ENCODE data around the gene NPR2. TPM values are rescaled to one million over a fixed set of nuclear protein-coding genes. Genes with fewer than 3 reads are reported as not detected.

Gene NPR2
- total RNA-seq, 1 experiment from 2014 or later = 12.5 TPM

- Mint-ChIP-seq H3K4me3 (no peak overlapping the region), H3K36me3 (ENCODE audit: insufficient read depth in 1 of 3, low read depth in 3 of 3) (no peaks in the 10 kb centered on the region), H3K27ac (no peak overlapping the region), H3K27me3 (ENCODE audit: low read depth) (peaks cover 33% of the 10 kb centered on the region), H3K4me1 (peaks cover 6% of the 10 kb centered on the region in 2 experiments), H3K9me3 (no peaks in the 10 kb centered on the region)
- no peaks in the 10 kb centered on the region for H3K23me2 ChIP-seq (ENCODE audit: insufficient read length, low read depth, low read length, poor library complexity, severe bottlenecking)
- H4K91ac ChIP-seq (ENCODE audit: insufficient read length, low read depth, low read length) = no peak overlapping the region
- no peaks in the 10 kb centered on the region for H3K27me3 ChIP-seq (ENCODE audit: insufficient read depth, low read length)
- H2BK20ac ChIP-seq (ENCODE audit: low read depth, low read length, poor library complexity, severe bottlenecking) = no peak overlapping the region
- no peak overlapping the region for H2BK12ac ChIP-seq (ENCODE audit: insufficient read length, low read depth, low read length)
- no peak overlapping the region for H3K9ac ChIP-seq (ENCODE audit: extremely low read depth, insufficient read length, low read length)
- no peak overlapping the region for H3T11ph ChIP-seq (ENCODE audit: low read length)
- no peak overlapping the region for H3K56ac ChIP-seq (ENCODE audit: insufficient read length, low read depth, low read length)
- H3K27ac ChIP-seq (ENCODE audit: insufficient read length, low read depth, low read length) = no peak overlapping the region
- H3K4ac ChIP-seq (ENCODE audit: low read depth, low read length) = no peak overlapping the region
- no peak overlapping the region for H2BK5ac ChIP-seq (ENCODE audit: insufficient read length, low read length)
- H2BK15ac ChIP-seq (ENCODE audit: low read depth, low read length) = no peak overlapping the region
- TF ChIP-seq CTCF (conservative IDR thresholded peaks at IDR 0.05) = no peak
- no peak overlapping the region for H3K23ac ChIP-seq (ENCODE audit: insufficient read length, low read depth, low read length)
- H3K9me3 ChIP-seq (ENCODE audit: control insufficient read depth, low read depth, low read length) = no peaks in the 10 kb centered on the region
- H3K79me2 ChIP-seq (ENCODE audit: insufficient read depth, low read length) = no peaks in the 10 kb centered on the region
- WGBS (ENCODE audit: extremely low coverage, insufficient read length, low lambda C conversion rate) = no CpG with 5 or more reads among the region's 5 CpGs
- no peaks in the 10 kb centered on the region for H4K20me1 ChIP-seq (ENCODE audit: control insufficient read depth, insufficient read depth, insufficient read length)
- no peak overlapping the region for H4K8ac ChIP-seq (replicated peaks; ENCODE audit: insufficient read length, low read depth, low read length)
- no peaks in the 10 kb centered on the region for H3K4me1 ChIP-seq (ENCODE audit: insufficient read depth, low read length)
- no peak overlapping the region for H3K18ac ChIP-seq (ENCODE audit: insufficient read length, low read depth, low read length)
- no peak overlapping the region for H3K4me2 ChIP-seq (ENCODE audit: insufficient read depth, insufficient read length, low read length)
- no peak overlapping the region for H2BK120ac ChIP-seq (ENCODE audit: low read depth, low read length, poor library complexity, severe bottlenecking)
- peak; percentile 10 for DNase-seq
- H2AFZ ChIP-seq (ENCODE audit: low read length) = no peak overlapping the region
- no peak overlapping the region for H3K14ac ChIP-seq (ENCODE audit: insufficient read depth, low read length)
- H2AK5ac ChIP-seq (ENCODE audit: insufficient read length, low read length) = no peak overlapping the region
- H3K79me1 ChIP-seq (ENCODE audit: insufficient read depth, low read depth, low read length, poor library complexity, severe bottlenecking) = no peaks in the 10 kb centered on the region
- H4K5ac ChIP-seq (ENCODE audit: insufficient read length, low read depth, low read length) = no peak overlapping the region
Measured at GRCh38 chr9:35856882-35857281, 65.5 kb downstream of the NPR2 start.
